ENCODE results near the gene PRDM5. TPM values are rescaled to one million over a fixed set of nuclear protein-coding genes. Genes with fewer than 3 reads are reported as not detected.

The PRDM5 gene
- total and polyA plus RNA-seq, 2 experiments from 2014 or later: 8.7 to 12.6 TPM

GRCh38 chr4:120895554-120895953 is 27.0 kb downstream of the PRDM5 start:
- in situ Hi-C loops (cut with MboI): no loop called here
- Histone ChIP-seq H4K20me1 (ENCODE audit: insufficient read depth) (no peaks in the 10 kb centered on the region), H3K9me2 (ENCODE audit: insufficient read depth) (no peaks in the 10 kb centered on the region), H3K27ac (no peak overlapping the region), H3F3A (ENCODE audit: insufficient read depth) (no peaks in the 10 kb centered on the region), H3K9ac (no peak overlapping the region), H3K79me2 (ENCODE audit: insufficient read depth) (no peaks in the 10 kb centered on the region), H3K9me3 (ENCODE audit: low read depth) (no peaks in the 10 kb centered on the region), H3K36me3 (ENCODE audit: low read depth) (peaks cover 5% of the 10 kb centered on the region; the same call in 1 of the 2 replicates), H3K4me1 (ENCODE audit: insufficient read depth) (no peaks in the 10 kb centered on the region), H3K4me2 (ENCODE audit: unreplicated experiment) (no peak overlapping the region), H3K27me3 (replicated peaks; ENCODE audit: insufficient read depth) (no peaks in the 10 kb centered on the region), H2AFZ (no peak overlapping the region), H3K4me3 (no peak overlapping the region)
- TF ChIP-seq EZH2 (IDR thresholded peaks at IDR 0.05; ENCODE audit: insufficient read depth, poor library complexity, severe bottlenecking): no peak
- TF ChIP-seq EZH2phosphoT487 (IDR thresholded peaks at IDR 0.05; ENCODE audit: insufficient read depth, low read depth): no peak
- 97 to 100% methylated on average over 2 of the region's 2 CpGs for WGBS, 2 experiments (ENCODE audit: low coverage in 1 of 2, low lambda C conversion rate in 2 of 2, missing lambda C conversion rate in 2 of 2)
- DNase-seq: no peak

- no peaks in the 10 kb centered on the region for H3K4me1 ChIP-seq (ENCODE audit: insufficient read depth)
- in situ Hi-C loops (cut with MboI): no loop called here
- no peaks in the 10 kb centered on the region for H3K27me3 ChIP-seq (replicated peaks; ENCODE audit: insufficient read depth)
- no peak overlapping the region for H3K4me3 ChIP-seq
- TF ChIP-seq EZH2phosphoT487 (IDR thresholded peaks at IDR 0.05; ENCODE audit: insufficient read depth, low read depth) (no peak), EZH2 (IDR thresholded peaks at IDR 0.05; ENCODE audit: insufficient read depth, poor library complexity, severe bottlenecking) (no peak)
- H4K20me1 ChIP-seq (ENCODE audit: insufficient read depth): no peaks in the 10 kb centered on the region
- DNase-seq: no peak
- WGBS, 2 experiments (ENCODE audit: low coverage in 1 of 2, low lambda C conversion rate in 2 of 2, missing lambda C conversion rate in 2 of 2): 94 to 99% methylated on average over 2 of the region's 2 CpGs
- no peak overlapping the region for H2AFZ ChIP-seq
- no peaks in the 10 kb centered on the region for H3K9me3 ChIP-seq (ENCODE audit: low read depth)
- H3K9ac ChIP-seq: no peak overlapping the region
- H3K4me2 ChIP-seq (ENCODE audit: unreplicated experiment): no peak overlapping the region
- H3F3A ChIP-seq (ENCODE audit: insufficient read depth): no peaks in the 10 kb centered on the region
- peaks cover 5% of the 10 kb centered on the region; the same call in 1 of the 2 replicates for H3K36me3 ChIP-seq (ENCODE audit: low read depth)
- H3K27ac ChIP-seq: no peak overlapping the region
- H3K79me2 ChIP-seq (ENCODE audit: insufficient read depth): no peaks in the 10 kb centered on the region
- no peaks in the 10 kb centered on the region for H3K9me2 ChIP-seq (ENCODE audit: insufficient read depth)
Observed at GRCh38 chr4:120893314-120893713, 29.2 kb downstream of the PRDM5 start.

GRCh38 chr4:120886191-120886590 is 36.3 kb downstream of the PRDM5 start:
- H4K20me1 ChIP-seq (ENCODE audit: insufficient read depth): no peaks in the 10 kb centered on the region
- in situ Hi-C loops (cut with MboI): no loop called here
- no peaks in the 10 kb centered on the region for H3K9me3 ChIP-seq (ENCODE audit: low read depth)
- 0 out of 2 replicates have a peak, but pooled peaks cover 6% of the 10 kb centered on the region for H3K4me1 ChIP-seq (ENCODE audit: insufficient read depth)
- H3K36me3 ChIP-seq (ENCODE audit: low read depth): peaks cover 4% of the 10 kb centered on the region
- H3K9ac ChIP-seq: no peak overlapping the region
- no peaks in the 10 kb centered on the region for H3K27me3 ChIP-seq (replicated peaks; ENCODE audit: insufficient read depth)
- H2AFZ ChIP-seq: no peak overlapping the region
- no peak for DNase-seq
- H3K79me2 ChIP-seq (ENCODE audit: insufficient read depth): no peaks in the 10 kb centered on the region
- TF ChIP-seq EZH2phosphoT487 (IDR thresholded peaks at IDR 0.05; ENCODE audit: insufficient read depth, low read depth) (no peak), EZH2 (IDR thresholded peaks at IDR 0.05; ENCODE audit: insufficient read depth, poor library complexity, severe bottlenecking) (no peak)
- H3F3A ChIP-seq (ENCODE audit: insufficient read depth): peaks cover 6% of the 10 kb centered on the region
- H3K27ac ChIP-seq: no peak overlapping the region
- no peaks in the 10 kb centered on the region for H3K9me2 ChIP-seq (ENCODE audit: insufficient read depth)
- no peak overlapping the region for H3K4me2 ChIP-seq (ENCODE audit: unreplicated experiment)
- no peak overlapping the region for H3K4me3 ChIP-seq

GRCh38 chr4:120881846-120882245 is 40.7 kb downstream of the PRDM5 start:
- H3F3A ChIP-seq (ENCODE audit: insufficient read depth): peaks cover 8% of the 10 kb centered on the region
- H3K4me3 ChIP-seq: no peak overlapping the region
- no peaks in the 10 kb centered on the region for H3K9me2 ChIP-seq (ENCODE audit: insufficient read depth)
- H3K4me2 ChIP-seq (ENCODE audit: unreplicated experiment): no peak overlapping the region
- no peaks in the 10 kb centered on the region for H3K27me3 ChIP-seq (replicated peaks; ENCODE audit: insufficient read depth)
- no peak overlapping the region for H2AFZ ChIP-seq
- no peaks in the 10 kb centered on the region for H3K79me2 ChIP-seq (ENCODE audit: insufficient read depth)
- H3K27ac ChIP-seq: no peak overlapping the region
- 98 to 100% methylated on average over 2 to 4 of the region's 4 CpGs for WGBS, 2 experiments (ENCODE audit: low coverage in 1 of 2, low lambda C conversion rate in 2 of 2, missing lambda C conversion rate in 2 of 2)
- DNase-seq: no peak
- in situ Hi-C loops (cut with MboI): no loop called here
- H3K9me3 ChIP-seq (ENCODE audit: low read depth): no peaks in the 10 kb centered on the region
- H3K9ac ChIP-seq: no peak overlapping the region
- no peak for TF ChIP-seq EZH2phosphoT487 (IDR thresholded peaks at IDR 0.05; ENCODE audit: insufficient read depth, low read depth)
- no peak for TF ChIP-seq EZH2 (IDR thresholded peaks at IDR 0.05; ENCODE audit: insufficient read depth, poor library complexity, severe bottlenecking)
- H4K20me1 ChIP-seq (ENCODE audit: insufficient read depth): no peaks in the 10 kb centered on the region
- H3K4me1 ChIP-seq (ENCODE audit: insufficient read depth): 0 out of 2 replicates have a peak, but pooled peaks cover 6% of the 10 kb centered on the region
- H3K36me3 ChIP-seq (ENCODE audit: low read depth): peaks cover 11% of the 10 kb centered on the region

- no peaks in the 10 kb centered on the region for H4K20me1 ChIP-seq (ENCODE audit: insufficient read depth)
- H3K9ac ChIP-seq: no peak overlapping the region
- peak; percentile 20 for DNase-seq
- H3K36me3 ChIP-seq (ENCODE audit: low read depth): peaks cover 11% of the 10 kb centered on the region
- H3K4me3 ChIP-seq: no peak overlapping the region
- no peaks in the 10 kb centered on the region for H3K9me3 ChIP-seq (ENCODE audit: low read depth)
- 87% methylated on average over 2 of the region's 2 CpGs for WGBS, 2 experiments (ENCODE audit: low coverage in 1 of 2, low lambda C conversion rate in 2 of 2, missing lambda C conversion rate in 2 of 2)
- no peak for TF ChIP-seq EZH2phosphoT487 (IDR thresholded peaks at IDR 0.05; ENCODE audit: insufficient read depth, low read depth)
- TF ChIP-seq EZH2 (IDR thresholded peaks at IDR 0.05; ENCODE audit: insufficient read depth, poor library complexity, severe bottlenecking): no peak
- no peak overlapping the region for H3K27ac ChIP-seq
- no peak overlapping the region for H3K4me2 ChIP-seq (ENCODE audit: unreplicated experiment)
- in situ Hi-C loops (cut with MboI): no loop called here
- 0 out of 2 replicates have a peak, but pooled peaks cover 6% of the 10 kb centered on the region for H3K4me1 ChIP-seq (ENCODE audit: insufficient read depth)
- H3K79me2 ChIP-seq (ENCODE audit: insufficient read depth): no peaks in the 10 kb centered on the region
- no peaks in the 10 kb centered on the region for H3K9me2 ChIP-seq (ENCODE audit: insufficient read depth)
- H2AFZ ChIP-seq: no peak overlapping the region
- no peaks in the 10 kb centered on the region for H3K27me3 ChIP-seq (replicated peaks; ENCODE audit: insufficient read depth)
- peaks cover 8% of the 10 kb centered on the region for H3F3A ChIP-seq (ENCODE audit: insufficient read depth)
Observed at GRCh38 chr4:120881351-120881750, 41.2 kb downstream of the PRDM5 start.

All from GM23248 (cell line).